ENCODE results near the gene CDH26.
"Not testable (repeated sequence)": the region's sequence is repeated elsewhere in the genome, so short reads cannot be mapped to it uniquely, and the experiment has no call there.

CDH26 gene

DNA sequence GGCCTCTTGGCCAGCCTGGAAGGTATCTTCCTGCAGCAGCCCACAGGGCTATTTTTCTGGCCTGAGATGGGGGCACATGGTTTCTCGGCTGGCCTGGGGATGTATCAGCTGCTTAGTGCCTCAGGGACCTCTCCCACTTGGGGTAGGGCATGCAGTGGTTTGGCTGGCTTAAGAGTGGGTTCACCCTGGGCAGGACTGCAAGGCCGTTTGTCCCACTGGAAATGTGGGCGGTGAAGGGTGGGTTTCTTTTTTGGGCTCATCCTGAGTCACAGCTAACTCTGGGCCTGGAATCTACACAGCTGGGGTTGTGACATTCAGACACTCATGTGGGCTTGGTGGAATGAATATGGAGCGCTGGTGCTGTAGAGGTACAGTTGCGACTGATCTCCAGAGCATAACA lies 62.0 kb downstream of the CDH26 start:
- DNase-seq: no peak

DNA sequence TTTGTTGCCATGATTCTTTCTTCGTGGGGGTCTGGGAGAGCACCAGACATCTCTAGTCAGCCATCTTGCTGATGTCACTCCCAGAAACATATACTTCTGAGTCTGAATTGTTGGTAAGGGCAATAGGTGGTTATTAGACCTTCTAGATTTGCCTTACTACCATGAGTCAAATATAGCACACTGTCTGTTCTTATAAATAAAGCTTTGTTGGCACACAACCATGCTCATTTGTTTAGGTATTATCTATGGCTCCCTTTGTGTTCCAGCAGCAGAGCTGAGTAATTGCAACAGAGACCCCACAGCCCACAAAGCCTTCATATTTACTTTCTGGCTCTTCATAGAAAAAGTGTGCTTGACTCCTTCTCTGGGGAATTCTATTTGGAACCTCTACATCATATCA lies 62.9 kb downstream of the CDH26 start:
- no peak for DNase-seq

DNA sequence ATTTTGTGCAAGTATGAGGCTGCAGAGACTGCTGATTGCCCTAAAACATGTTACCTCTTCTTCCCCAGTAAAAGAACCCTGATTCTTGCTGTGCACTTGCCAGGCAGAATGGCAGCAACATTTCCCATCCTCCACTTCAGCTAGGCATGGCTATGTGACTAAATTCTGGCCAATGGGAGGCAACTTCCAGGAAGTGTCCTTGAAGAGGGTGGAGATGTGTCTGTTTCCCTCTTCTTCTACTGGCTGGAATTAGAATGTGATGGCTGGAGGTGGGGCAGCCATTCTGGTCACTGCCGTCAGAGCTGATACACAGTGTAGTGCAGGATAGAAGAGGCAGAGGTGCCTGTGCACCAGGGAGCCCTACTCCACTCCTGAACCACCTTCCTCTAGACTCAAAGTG lies 64.6 kb downstream of the CDH26 start:
- DNase-seq: no peak

DNA sequence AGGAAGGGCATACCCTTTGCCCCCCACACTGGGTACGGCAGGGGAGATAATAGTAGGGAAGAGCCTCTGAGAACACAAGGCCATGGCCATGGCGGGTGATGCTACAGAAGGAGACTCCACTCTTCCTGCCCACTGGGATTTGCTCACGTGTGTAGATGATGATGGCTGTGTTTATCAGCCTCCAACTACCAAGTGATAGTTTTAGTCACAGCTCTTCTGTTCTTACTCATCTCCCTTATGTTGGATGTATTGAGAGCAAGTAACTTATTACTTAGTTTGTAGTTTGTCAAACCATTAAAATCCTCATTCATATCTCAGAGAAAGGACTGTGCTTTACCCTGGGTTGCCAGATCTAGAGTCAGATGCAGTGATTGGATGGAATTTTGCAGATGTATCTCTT lies 66.0 kb downstream of the CDH26 start:
- DNase-seq: no peak

DNA sequence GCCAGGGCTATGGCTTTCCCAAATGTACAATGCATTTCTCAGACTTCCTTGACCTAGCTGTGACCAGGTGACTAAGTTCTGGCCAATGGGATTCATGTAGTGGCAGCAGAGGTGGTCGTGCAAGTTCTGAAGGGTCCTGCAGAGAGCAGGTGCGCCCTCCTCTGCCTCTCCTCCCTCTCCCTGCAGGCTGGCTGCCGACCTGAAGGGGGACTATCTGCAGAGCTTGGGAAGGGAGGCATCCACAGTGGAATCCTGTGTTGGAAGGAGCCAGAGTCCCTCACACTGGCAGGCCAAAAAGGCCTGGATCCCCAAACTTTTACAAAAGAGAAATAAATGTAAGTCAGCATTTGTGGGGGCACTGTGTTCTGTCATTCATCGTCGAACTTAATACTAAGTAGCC lies 66.6 kb downstream of the CDH26 start:
- no peak for DNase-seq

DNA sequence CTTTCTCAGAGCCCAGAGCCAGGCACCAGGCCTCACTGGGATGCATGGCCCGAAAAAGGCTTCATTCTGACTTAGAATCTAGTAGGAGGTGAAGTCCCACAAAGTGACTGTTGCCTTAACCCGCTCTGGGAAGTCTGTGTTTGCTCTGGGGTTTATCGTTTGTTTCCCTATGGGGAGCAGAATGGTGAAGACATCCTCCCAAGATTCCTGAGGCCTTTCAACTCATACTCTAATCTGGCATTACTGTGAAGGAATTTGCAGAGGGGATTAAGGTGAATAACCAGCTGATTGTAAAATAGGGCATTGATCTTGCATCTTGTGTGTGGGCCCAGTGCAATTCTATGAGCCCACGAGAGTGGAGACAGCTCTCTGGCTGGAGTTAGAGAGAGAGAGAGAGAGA lies 67.8 kb downstream of the CDH26 start:
- no peak for DNase-seq

DNA sequence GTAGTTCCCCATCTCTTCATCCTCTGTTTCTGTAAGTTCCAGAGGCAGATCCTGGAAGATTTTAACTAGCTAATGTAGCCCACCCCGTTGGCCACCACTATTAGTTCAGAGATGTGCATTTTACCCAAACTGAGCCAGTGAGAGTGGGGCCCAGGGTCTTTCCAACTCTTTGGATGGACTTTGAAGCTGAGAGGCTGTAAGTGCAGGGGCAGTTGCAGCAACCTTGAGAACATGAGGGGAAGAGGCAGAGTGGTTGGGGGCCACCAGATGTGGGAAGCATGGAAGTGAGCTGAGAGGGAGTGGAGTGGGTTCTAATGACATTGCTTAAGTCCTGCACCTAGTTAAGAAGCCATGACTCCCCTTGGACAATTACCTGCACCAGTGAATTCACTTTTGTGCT lies 72.2 kb downstream of the CDH26 start:
- DNase-seq: no peak

DNA sequence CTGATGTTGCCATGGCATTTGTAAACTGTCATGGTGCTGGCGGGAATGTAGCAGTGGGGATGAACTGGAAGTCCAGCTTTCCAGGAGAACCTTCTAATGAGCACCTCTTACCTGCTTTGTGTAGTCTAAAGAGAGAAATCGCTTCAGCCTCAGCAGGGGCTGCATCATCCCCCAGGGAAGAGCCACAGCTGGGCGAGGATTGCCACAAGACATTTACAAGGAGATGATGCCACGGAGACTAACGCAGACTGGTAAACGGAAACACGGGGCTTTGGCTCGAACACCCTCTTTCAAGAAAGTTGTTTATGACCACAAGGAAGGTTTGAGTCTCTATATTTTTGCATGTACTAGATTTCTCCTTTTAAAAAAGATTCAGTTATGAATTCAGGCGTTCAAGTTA lies 72.9 kb downstream of the CDH26 start:
- no peak for DNase-seq

DNA sequence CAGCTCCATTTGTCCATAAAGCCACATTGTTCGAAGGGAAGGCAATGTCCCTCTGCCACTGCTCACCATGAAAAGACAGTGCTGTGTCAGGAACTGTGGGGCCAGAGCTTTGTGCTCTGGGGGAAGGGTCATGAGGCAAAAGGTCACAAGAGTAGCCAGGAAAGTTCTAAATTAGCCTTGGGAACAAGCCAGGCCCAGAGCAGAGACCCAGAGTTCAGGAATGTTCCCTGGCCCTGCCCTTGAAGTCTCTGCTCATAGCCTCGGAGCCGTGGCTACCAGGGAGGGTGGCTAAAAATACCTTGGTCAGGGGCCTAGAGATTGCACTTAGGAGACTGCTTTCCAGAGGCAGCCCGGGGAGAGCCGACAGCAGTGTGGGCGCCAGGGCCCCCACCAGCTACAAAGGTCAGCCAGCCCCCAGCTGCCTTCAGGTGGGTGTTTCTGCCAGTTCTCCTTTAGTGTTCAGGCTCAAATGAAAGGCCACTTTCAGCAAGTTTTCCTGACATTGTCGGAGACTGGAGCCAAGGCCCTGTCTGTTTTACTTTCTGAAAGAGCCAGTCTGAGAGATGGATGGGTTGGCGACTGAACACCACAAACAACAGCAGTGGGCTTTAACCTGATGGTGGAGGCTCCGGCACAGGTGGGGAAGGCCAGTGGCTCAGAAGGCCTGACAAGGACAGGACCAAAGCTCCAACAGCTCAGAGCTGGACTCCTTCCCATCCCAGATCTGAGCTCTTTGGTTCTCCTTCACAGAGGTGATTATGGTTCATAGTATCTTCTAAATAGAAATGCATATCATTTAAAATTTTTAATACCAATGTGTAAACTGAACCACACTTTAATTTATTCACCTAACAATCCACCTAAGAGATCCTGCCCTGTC lies 76.2 kb downstream of the CDH26 start:
- DNase-seq: no peak

DNA sequence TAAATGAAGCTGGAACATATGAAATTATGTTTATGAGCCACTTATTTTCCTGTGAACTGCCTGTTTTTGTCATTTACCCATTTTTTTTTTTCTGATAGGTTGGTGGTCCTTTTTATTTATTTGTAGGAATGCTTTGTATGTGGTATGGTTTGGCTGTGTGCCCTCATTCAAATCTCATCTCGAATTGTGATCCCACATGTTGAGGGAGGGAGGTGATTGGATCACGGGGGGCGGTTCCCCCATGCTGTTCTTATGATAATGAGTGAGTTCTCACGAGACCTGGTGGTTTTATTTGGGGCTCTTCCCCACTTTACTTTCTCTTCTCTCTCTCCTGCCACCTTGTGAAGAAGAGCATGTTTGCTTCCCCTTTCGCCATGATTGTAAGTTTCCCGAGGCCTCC lies 77.3 kb downstream of the CDH26 start:
- no peak for DNase-seq

DNA sequence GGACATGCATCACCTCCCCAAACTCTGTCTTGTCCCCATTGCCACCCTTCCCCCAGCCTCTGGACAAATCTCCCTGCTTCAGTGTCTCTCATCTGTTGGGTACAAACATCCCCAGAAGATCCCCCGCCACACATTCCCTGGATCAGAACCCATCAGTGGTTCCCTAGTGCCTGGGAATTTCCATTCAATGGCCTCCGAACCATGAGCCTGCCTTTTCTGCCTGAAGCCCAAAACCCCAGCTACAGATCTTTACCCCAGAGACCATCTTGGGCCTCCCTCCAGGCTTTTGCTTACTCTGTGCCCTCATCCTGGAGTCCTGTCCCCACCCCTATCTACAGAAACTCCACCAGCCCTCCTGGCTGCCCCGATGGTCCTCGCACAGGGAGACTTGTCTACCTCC lies 78.1 kb downstream of the CDH26 start:
- DNase-seq: no peak

DNA sequence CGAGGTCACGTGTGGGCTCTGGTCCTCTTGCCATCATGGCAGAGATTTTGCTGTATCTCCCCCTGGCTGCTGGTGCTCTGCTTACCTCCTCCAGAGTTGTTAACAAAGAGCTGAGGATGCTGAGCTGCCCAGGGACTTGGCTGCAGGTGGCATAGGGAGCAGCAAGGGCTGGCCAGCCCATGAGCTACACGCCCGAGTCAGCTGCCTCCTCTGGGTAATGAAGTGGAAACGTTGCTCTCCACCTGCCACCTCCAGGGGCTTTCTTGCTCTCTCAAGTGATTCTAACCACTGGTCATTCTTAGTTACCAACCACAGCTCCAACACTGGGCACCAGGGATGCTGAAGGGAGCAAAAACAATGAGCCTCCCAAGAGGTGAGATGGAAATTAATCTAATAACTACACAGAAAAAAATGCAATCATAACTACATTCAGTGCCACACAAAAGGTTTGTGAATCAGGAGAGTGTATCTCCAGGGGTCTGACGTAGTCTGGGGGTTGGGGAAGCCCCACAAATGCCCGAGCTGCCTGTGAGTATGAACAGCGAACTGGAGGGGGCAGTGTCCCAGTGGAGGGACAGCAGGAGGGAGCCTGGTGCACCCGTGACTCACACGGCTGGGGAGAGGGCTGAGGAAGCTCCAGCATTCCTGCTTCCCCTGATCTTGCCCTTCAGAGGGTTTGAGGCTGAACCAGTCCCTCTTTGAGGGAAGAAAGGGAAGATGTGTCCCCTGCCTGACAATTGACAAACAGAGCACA lies 78.7 kb downstream of the CDH26 start:
- no peak for DNase-seq

DNA sequence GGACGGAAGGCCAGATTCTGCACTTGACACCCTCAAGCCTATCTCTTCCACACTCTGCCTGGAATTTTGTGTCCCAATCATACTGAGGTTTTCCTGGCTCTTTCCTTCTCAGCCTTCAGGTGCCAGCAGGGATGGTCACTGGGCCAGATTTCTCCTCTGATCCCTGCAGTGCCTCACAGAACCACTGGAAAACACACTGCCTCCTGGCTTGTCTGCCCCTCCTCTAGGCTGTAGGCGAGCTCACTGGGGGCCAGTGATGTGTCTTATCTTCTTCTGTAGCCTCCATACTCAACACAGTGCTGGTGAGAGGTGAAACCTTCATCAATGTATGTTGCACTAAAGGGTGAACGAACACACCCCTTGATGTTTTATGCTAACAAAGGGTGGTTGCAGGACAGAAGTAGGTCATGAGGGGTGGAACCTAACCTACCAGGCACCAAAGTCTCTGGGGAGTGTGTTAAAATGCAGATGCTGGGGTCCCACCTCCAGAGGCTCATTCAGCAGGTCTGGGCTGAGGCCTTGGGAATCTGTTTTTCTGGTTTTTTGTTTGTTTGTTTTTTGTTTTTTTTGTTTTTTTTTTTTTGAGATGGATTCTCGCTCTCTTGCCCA lies 80.3 kb downstream of the CDH26 start:
- no peak for DNase-seq

DNA sequence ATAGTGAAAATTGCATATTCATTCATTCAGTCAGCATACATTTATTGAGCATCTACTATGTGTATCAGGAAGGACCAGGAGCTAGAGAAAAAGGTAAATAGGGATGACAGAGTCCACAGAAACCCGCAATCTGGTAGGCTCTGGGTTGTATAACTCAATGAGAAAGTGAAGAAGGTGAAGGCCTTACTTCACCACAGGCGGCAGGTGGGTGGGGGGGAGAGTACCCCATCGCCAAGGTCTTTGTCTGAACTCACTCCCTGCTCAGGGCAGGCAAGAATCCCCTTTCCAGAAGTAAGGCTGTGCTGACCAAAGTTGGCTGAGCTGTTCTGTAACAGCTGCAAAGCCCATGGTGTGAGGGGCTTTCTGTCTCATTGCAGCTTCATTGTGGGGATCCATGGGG lies 81.3 kb downstream of the CDH26 start:
- no peak for DNase-seq

DNA sequence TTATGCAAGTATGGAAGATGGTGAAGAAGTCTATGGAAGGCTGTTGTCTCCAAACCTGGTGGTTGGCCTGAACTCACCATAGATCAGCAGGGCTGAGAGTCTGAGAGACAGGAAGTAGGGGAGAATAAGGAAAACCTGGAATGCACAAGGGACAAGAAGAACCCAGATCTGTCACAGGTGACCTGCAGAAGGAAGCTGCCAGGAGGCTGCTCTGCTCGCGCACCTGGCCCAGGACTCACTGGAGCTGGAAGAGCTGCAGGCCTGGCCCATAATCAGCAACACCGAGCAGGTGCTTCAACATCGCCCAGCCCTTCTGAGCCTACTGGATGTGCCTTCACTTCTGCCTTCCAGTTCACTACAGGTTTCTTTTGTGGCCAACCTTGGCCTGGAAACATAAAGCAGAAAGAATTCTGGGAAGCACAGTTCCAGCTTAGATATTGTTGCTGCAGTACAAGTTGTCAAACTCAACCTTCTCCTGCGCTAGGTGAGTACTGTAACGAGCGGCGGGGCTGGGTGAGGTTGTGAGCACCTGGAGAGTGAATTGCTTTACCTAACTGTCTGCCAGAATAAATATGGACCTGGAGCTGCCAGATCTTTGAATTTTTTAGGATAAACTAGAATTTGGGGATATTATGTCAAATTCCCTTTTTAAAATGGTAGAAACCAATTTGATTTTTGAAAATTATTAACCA lies 82.4 kb downstream of the CDH26 start:
- no peak for DNase-seq

DNA sequence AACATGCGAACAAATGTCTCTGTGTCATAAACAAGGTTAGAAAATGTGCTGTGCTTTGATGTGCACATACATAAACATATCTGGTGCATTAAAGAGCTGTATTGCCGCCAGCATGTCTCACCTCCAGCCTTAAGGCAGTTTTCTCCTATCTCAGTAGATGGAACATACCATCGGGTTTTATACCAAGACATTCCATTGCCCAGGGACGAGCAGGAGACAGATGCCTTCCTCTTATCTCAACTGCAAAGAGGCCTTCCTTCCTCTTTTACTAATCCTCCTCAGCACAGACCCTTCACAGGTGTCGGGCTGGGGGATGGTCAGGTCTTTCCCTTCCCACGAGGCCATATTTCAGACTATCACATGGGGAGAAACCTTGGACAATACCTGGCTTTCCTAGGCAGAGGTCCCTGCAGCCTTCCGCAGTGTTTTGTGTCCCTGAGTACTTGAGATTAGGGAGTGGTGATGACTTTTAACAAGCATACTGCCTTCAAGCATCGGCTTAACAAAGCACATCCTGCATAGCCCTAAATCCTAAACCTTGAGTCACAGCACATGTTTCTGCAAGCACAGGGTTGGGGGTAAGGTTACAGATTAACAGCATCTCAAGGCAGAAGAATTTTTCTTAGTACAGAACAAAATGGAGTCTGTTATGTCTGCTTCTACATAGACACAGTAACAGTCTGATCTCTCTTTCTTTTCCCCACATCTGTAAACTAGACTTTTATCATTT lies 83.4 kb downstream of the CDH26 start:
- not testable (repeated sequence) for DNase-seq

DNA sequence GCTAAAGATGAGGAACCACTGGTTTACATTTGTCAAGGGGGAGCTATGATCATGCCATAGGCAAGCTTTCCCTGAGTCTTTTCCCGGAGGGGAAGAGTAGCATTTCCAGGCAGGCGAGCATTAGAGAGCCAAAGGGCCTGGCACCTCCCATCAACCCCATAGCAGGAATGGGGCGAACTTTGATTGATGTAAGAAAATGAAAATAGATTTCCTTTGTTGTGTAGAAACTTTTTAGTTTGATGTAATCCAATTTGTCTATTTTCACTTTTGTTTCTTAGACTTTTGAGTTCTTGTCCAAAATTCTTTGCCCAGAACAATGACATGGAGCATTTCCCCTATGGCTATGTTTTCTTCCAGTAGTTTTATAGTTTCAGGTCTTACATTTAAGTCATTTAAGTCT lies 85.2 kb downstream of the CDH26 start:
- no peak for DNase-seq

DNA sequence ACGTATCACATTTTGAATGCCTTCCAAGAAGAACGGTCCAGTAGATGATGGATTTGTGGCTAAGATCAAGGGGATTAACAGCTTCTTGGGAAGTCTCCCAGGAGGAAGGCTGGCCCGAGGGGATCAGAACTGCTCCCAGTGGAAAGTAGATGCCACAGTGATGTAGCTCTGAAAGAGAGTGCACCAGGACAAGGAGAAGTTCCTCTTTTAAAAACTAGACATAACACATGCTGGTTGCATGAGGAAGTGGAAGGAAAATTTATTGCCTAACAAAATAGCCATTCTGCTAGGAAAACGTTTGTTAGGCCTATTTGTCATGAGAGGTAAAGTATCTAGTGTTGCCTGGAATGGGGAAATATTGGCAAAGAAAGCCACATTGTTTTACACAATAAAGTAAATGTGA lies 87.8 kb downstream of the CDH26 start:
- DNase-seq: no peak

DNA sequence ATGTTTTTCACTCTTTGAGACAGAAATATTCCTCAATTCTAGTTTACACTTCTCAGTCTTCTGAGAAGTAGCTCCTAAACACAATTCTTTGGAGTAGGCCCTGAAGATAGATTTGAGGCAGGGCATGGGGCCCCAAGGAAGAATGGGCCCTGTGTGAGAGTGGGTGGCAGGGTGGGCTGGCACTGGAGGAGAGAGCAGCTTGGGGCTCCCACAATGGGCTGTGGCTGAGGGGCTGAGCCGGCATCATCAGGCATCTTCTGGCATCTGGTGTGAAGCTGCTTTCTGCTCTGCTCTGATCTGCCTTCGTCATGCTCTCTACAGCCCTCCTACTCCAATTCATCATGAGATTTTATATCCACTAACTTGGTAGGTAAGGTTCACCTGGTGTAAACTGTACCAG lies 88.2 kb downstream of the CDH26 start:
- DNase-seq: no peak

DNA sequence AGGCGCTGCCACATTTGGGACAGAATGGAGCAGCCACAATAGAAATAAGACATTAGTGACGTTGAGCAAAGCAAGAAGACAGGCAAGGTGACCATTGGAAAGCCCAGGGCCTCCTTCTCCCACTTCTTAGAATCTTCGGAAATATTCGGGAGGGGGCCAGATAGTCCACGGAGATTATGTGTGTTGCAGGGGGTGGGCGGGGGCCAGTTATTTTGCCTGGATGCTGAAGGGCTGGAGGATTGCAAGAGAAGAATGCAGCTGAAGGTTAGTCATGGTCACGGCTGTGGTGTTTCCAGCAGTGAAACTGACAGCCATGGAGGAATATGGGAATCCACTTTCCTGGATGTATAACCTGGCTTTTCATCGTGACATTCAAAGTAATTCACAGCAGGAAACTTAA lies 88.6 kb downstream of the CDH26 start:
- no peak for DNase-seq

DNA sequence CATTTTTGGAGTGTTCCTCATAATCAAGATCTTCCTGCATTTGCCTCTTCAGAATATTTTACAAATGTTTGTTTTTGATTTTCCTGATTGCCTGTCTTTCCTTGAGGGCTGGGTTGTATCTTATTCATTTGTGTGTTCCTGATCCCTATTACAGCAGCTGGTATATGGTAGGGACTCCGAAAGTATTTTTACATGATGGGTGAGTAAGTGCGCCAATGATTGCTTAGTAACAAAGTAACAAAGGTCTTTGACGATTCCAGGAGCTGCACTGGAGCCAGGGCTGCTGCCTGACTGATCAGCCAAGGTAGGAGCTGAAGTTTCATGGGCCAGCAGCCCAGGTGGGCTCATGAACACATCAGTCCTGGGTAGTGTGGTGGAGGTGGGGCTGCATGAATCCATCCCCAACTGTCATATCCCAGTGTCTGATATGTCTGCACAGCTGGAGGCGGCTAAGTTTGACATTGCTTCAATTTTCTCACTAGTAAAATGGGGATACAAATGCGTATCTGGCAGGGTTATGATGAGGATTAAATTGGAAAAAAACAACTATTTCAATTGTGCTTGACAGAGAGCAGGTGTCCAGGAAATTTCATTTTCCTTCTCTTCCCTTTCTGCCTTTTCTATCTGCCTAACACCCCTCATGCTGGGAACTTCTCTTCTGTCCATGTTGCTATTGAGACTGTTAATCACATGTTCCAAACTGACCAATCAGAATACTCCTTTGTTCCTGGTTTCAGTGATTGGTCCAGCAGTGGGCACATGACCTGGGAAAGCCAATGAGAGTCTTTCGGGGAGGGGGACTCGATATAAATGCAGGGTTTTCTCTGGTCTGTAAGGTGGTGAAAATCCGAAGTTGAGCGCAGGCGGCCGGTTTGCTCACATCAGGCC lies 90.7 kb downstream of the CDH26 start:
- no peak for DNase-seq

DNA sequence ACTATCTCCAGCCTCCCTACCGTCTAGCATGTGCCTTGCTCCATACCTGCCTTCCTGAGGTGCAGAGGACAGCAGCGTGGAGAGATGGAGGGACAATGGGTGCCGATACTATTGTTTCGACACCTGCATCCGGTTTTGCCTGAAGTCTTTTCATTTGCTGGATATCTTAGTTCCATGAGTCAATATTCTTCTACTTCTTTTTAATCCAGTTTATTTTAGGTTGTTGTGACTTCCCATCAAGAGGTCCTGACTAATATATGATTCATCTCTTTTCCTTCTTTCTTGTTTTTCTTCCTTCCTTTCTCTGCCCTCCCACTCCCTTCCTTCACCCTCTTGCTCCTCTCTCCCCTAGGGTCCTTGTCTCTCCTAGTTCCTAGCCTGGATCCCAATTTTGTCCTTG lies 91.4 kb downstream of the CDH26 start:
- DNase-seq: no peak

Measured in activated CD8-positive, alpha-beta memory T cell treated with anti-CD3 and anti-CD28 coated beads, Interleukin-2, amount 50 U/mL, for 4 hours (primary cell).